GM18873 (cell line): ENCODE data around the gene FKTN.
"Not testable (repeated sequence)": the region's sequence is repeated elsewhere in the genome, so short reads cannot be mapped to it uniquely, and the experiment has no call there.

Experiments
- ATAC-seq: cut with Tn5 transposase; IDR thresholded peaks from one replicate; pipeline ENCODE4 v1.9.1; 2021; ENCODE audit warnings: mild to moderate bottlenecking, moderate library complexity, moderate number of reproducible peaks; ENCODE audit not compliant: unreplicated experiment, low FRiP score

Gene FKTN

GRCh38 chr9:105557804-105558610 lies at the start of gene FKTN:
TSS of gene FKTN (plus strand) at chr9:105558131. CDS start at chr9:105575033, 16,902 bp downstream.
- ATAC-seq, result peak; percentile 93

- ATAC-seq, result no peak
Measured at GRCh38 chr9:105508530-105508929, 49.4 kb upstream of the FKTN start.

- ATAC-seq, result peak; percentile 58
Measured at GRCh38 chr9:105510024-105510423, 47.9 kb upstream of the FKTN start.

- no peak for ATAC-seq
Measured at GRCh38 chr9:105511446-105511845, 46.5 kb upstream of the FKTN start.

- ATAC-seq, result no peak
Measured at GRCh38 chr9:105515811-105516413, 42.0 kb upstream of the FKTN start.

GRCh38 chr9:105519710-105520369 lies 38.1 kb upstream of the FKTN start:
- not testable (repeated sequence) for ATAC-seq

GRCh38 chr9:105520992-105521391 lies 36.9 kb upstream of the FKTN start:
- not testable (repeated sequence) for ATAC-seq

GRCh38 chr9:105522618-105523385 lies 35.1 kb upstream of the FKTN start:
- ATAC-seq, result peak; percentile 91

GRCh38 chr9:105531530-105531929 lies 26.4 kb upstream of the FKTN start:
- no peak for ATAC-seq

- peak; percentile 72 for ATAC-seq
Measured at GRCh38 chr9:105535920-105536668, 21.8 kb upstream of the FKTN start.

- no peak for ATAC-seq
Measured at GRCh38 chr9:105539452-105539851, 18.5 kb upstream of the FKTN start.

GRCh38 chr9:105541838-105542237 lies 16.1 kb upstream of the FKTN start:
- ATAC-seq, result peak; percentile 98

GRCh38 chr9:105554042-105554441 lies 3.9 kb upstream of the FKTN start:
- no peak for ATAC-seq

GRCh38 chr9:105572455-105572854 lies 14.5 kb downstream of the FKTN start:
- ATAC-seq, result no peak

GRCh38 chr9:105579952-105580351 lies 22.0 kb downstream of the FKTN start:
- ATAC-seq, result not testable (repeated sequence)

GRCh38 chr9:105581550-105581949 lies 23.6 kb downstream of the FKTN start:
- not testable (repeated sequence) for ATAC-seq

GRCh38 chr9:105593145-105593544 lies 35.2 kb downstream of the FKTN start:
- ATAC-seq, result no peak

GRCh38 chr9:105608721-105609598 lies 51.0 kb downstream of the FKTN start:
- peak; percentile 71 for ATAC-seq

GRCh38 chr9:105621001-105621400 lies 63.1 kb downstream of the FKTN start:
- no peak for ATAC-seq
